ENCODE measurements around the gene OR8K3.

OR8K3 gene

DNA sequence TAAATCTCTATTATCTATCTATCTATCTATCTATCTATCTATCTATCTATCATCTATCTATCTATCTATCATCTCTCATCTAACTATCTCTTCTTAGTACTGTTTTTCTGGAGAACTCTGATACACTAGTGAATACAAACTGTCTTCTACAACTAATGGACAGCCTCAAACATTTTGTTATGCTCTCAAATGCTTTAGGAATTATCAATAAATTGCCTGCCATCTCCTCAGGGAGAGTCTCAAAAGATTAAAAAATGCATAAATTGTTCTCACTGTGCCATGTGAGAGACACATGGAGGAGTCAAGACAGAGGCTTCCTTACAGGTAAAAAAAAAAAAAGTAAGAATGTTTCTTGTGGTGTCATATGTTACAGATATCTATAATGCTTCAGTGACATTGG is at the start of gene OR8K3:
Gene OR8K3 (plus strand): TSS at position 301 of the 400 bp plus-strand sequence. CDS start 3,163 bp downstream, outside the sequence.
- no peak for DNase-seq (ENCODE audit: low read depth)

DNA sequence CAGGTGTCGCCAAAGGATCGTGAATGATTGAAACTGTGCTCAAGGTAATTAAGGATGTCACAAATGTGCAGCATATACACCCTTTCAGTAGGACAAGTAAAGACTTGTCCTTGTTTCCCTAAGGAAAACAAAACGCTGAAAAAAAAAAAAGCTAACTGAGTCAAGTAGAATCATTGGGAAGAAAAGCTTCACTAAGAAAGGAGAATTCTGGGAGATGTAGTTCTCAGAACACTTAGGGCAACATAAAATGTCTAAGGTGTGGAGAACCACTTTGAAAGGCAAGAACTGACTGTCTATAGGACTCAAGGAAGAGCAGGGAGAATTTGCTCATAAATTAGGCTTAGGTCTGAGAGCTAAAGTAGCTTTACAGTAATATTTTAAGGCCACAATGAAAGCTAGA is 43.9 kb upstream of the OR8K3 start:
- no peak for DNase-seq (ENCODE audit: low read depth)

DNA sequence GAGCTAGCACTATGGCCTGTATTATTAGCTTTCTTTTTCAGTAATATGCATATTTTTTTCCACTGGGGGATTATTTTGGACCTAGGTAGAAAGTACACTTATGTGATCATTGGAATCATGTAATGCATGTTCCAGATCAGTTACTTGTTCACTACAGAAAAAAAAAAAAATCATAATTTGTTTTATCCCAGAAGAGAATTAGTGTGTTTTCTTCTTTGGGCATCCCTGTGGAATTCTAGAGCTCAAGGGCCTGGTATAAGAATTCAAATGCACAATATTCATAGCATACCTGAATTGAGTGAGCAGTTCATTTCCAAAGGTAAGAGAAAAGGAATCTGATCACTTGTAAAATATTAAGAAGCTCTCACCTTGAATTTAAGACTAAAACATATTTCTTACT is 41.1 kb upstream of the OR8K3 start, which contains the start of gene OR5T1:
Gene OR5T1 (plus strand): TSS at position 301 of the 400 bp plus-strand sequence. CDS start 1,485 bp downstream, outside the sequence.
- no peak for DNase-seq (ENCODE audit: low read depth)

DNA sequence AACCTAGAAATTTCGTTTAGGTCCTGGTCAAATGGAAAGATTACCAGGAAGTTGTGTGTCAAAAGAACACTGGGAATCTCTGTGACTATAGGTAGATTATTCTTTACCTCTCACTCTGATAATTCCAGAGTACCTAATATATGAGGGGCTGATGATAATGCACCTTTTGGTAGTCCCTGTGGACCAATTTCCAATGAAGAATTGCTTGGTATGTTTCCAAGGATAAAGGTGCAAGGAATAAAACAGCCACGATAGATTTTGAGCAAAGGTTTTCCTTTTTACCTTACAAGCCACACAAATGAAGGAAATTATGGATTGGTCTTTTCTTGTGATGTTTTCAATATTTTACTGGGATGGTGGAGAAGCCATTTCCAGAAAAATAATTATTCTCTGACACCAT is 22.8 kb upstream of the OR8K3 start, which contains the start of gene OR8H1:
Gene OR8H1 (minus strand): TSS at position 101 of the 400 bp plus-strand sequence. CDS start 1,192 bp downstream, outside the sequence.
- no peak for DNase-seq (ENCODE audit: low read depth)

DNA sequence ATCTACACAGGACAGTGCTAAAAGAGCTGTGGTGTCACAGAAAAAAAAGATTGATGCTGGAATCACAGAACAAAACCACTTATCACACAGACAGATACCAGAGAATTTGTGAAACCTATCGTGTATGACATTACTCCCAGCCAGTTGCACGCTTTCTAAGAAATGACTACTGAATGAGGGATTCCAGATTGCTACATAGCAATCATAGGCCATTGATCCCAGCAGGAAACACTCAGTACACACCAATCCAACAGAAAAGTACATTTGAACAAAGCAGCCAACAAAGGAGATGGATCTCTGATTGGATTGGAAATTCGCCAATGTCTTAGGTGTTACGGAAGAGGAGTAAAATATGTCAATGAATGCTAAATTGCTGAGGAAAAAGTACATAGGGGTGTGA is 18.0 kb upstream of the OR8K3 start:
- no peak for DNase-seq (ENCODE audit: low read depth)

DNA sequence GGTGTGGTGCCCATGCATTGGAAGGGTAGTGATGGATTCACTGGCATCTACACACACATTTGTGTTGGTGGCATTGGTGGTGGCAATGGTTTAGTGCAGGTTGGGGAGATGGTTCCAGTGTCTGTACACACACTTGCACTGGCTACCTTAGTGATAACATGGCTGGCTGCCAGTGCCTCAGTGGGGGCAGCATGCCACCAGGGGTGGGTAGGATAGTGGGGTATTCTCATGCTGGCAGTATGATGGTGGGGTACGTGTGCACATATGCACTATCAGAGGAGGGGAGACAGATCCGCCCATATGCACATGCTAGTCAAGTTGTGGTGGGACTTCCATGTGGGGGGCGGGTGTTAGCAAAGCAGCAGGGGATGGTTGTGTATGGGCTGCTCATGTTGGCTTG is 7.1 kb upstream of the OR8K3 start:
- DNase-seq (ENCODE audit: low read depth): no peak

DNA sequence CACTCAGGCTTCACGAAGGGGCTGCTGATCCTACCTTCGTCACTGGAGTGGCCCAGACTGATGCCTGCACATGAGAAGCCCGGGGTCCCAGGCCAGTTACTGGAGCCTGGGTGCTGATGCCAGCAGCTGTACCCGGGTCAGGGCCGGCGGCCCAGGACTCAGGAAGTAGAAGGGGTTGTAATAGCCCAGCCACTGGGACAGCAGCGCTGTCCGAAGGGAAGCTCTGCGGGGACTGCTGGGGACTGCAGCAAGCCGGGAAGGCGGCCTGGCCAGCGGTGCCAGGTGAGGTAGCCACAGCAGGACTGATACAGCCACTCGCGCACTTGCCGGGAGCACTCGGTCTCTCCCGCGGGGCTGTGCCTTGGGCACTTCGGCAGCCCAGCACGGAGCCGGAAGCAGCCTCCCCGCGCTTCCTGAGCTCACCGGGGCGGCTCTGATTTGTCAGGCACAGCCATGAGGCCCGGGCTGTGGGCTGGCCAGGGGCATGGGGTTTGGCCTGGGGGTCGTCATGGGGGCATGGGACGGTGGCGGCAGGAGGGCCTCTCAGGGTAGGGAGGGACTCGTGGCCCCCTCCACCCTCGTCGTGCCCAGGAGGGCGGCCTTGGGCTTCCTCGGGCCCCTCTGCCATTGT is 17.0 kb downstream of the OR8K3 start:
- no peak for DNase-seq (ENCODE audit: low read depth)

DNA sequence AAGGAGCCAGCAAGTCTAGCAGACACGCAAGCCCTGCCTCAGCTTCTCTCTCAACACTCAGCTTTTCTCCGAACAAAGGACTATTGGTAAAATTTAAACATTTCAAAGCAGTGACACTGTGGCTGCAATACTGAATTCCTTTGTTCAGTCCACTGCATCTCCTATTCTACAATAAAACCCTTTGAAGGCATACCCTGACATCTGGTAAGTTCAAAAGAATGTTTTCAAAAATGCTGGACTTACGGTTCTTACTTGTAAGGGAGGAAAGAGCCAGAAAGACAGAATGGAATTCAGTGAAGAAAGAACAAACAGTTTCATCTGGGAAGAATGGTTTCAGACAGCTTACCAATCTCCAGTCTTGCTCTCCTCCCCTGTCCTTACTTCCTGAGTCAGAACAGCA is 18.2 kb downstream of the OR8K3 start:
- DNase-seq (ENCODE audit: low read depth): no peak

DNA sequence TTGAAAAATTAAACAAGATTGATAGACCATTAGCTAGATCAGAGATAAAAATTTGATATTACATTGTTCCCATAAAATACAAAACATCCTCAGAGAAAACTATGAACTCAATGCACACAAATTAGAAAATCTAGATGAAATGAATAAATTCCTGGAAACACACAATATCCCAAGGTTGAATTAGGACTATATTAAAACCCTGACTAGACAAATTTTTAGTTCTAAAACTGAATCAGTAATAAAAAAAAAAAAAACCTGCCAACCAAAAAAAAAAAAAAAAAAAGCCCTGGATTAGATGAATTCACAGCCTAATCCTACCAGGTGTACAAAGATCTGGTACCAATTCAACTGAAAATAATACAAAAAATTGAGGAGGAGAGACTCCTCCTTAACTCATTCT is 25.3 kb downstream of the OR8K3 start:
- DNase-seq (ENCODE audit: low read depth): no peak

DNA sequence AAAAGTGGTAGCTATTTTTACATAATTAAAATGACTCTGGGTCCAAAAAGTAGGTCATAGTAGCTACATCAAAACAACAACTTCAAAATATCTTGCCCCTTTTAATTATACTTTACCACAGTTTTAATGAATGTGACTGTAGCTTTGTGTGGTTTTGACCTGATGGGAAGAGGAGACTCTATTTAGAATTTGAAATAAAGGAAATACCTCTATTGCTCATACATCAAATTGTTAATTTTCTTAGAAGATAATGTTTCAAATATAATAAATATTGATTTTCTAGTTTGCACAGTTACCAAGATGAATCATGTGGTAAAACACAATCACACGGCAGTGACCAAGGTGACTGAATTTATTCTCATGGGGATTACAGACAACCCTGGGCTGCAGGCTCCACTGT is 30.8 kb downstream of the OR8K3 start, which contains the start of gene OR8K1:
Gene OR8K1 (plus strand): TSS at position 301 of the 400 bp plus-strand sequence. CDS start 0 bp downstream, at position 301.
- no peak for DNase-seq (ENCODE audit: low read depth)

DNA sequence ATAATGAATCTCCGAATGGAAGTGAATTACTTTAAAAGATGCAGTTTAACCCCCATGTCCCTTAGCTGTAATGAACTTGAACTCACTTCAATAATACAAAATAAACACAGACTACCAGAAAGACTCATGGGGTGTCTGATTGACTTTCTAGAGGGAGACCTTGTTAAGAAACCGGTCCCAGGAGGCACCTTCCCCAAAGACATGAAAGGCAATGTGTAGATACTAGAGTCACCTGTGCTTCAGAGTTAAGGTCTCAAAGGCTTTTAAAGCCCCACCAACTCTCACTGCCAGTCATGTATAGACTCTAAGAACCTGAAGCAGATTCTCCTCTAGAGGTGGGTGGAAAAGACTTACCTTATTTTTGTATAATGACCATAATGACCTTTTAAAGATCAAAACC is 39.0 kb downstream of the OR8K3 start, which contains the start of gene OR8J1:
Gene OR8J1 (plus strand): TSS at position 301 of the 400 bp plus-strand sequence. CDS start 5,956 bp downstream, outside the sequence.
- DNase-seq (ENCODE audit: low read depth): no peak
